ENCODE data around the gene ADAMTS17. TPM values are rescaled to one million over a fixed set of nuclear protein-coding genes. Genes with fewer than 3 reads are reported as not detected.
A peak's percentile ranks its signal among the peaks of the same experiment; 100 is the strongest.

ADAMTS17 gene
- total RNA-seq, 2 experiments from 2014 or later = 5.6 to 7.3 TPM

GRCh38 chr15:99976811-99977271 is 364.9 kb downstream of the ADAMTS17 start:
- Mint-ChIP-seq H3K4me3 (no peak overlapping the region), H3K4me1 (no peaks in the 10 kb centered on the region), H3K27ac (no peak overlapping the region), H3K36me3 (no peaks in the 10 kb centered on the region), H3K9me3 (no peaks in the 10 kb centered on the region), H3K27me3 (no peaks in the 10 kb centered on the region)
- POLR2A ChIA-PET = no interaction called here
- no peak for ATAC-seq (ENCODE audit: low read depth)
- DNase-seq = no peak

GRCh38 chr15:99976000-99976399 is 365.8 kb downstream of the ADAMTS17 start:
- Mint-ChIP-seq H3K9me3 (no peaks in the 10 kb centered on the region), H3K36me3 (no peaks in the 10 kb centered on the region), H3K4me3 (no peak overlapping the region), H3K4me1 (no peaks in the 10 kb centered on the region), H3K27ac (no peak overlapping the region), H3K27me3 (no peaks in the 10 kb centered on the region)
- DNase-seq (no peak), ATAC-seq (ENCODE audit: low read depth) (no peak)
- POLR2A ChIA-PET = no interaction called here

GRCh38 chr15:99974246-99974645 is 367.5 kb downstream of the ADAMTS17 start:
- ATAC-seq (ENCODE audit: low read depth) = no peak

GRCh38 chr15:99973351-99973750 is 368.4 kb downstream of the ADAMTS17 start:
- POLR2A ChIA-PET = no interaction called here
- ATAC-seq (ENCODE audit: low read depth) = no peak

More at GRCh38 chr15:99974246-99974645, 367.5 kb downstream of the ADAMTS17 start:
- Mint-ChIP-seq H3K27me3 (no peaks in the 10 kb centered on the region), H3K27ac (no peak overlapping the region), H3K36me3 (no peaks in the 10 kb centered on the region), H3K9me3 (no peaks in the 10 kb centered on the region), H3K4me1 (no peaks in the 10 kb centered on the region), H3K4me3 (no peak overlapping the region)
- no peak for DNase-seq
- POLR2A ChIA-PET = no interaction called here

GRCh38 chr15:99970891-99971430 is 370.8 kb downstream of the ADAMTS17 start:
- Mint-ChIP-seq H3K27me3 (no peaks in the 10 kb centered on the region), H3K9me3 (no peaks in the 10 kb centered on the region), H3K4me1 (no peaks in the 10 kb centered on the region), H3K36me3 (no peaks in the 10 kb centered on the region), H3K27ac (no peak overlapping the region), H3K4me3 (no peak overlapping the region)
- POLR2A ChIA-PET = no interaction called here
- DNase-seq (no peak), ATAC-seq (ENCODE audit: low read depth) (no peak)

More at GRCh38 chr15:99973351-99973750, 368.4 kb downstream of the ADAMTS17 start:
- H3K4me1 Mint-ChIP-seq = no peaks in the 10 kb centered on the region
- no peak for DNase-seq
- H3K27ac Mint-ChIP-seq = no peak overlapping the region
- H3K9me3 Mint-ChIP-seq = no peaks in the 10 kb centered on the region
- H3K36me3 Mint-ChIP-seq = no peaks in the 10 kb centered on the region
- no peak overlapping the region for H3K4me3 Mint-ChIP-seq
- H3K27me3 Mint-ChIP-seq = no peaks in the 10 kb centered on the region

- Mint-ChIP-seq H3K4me1 (no peaks in the 10 kb centered on the region), H3K36me3 (no peaks in the 10 kb centered on the region), H3K4me3 (no peak overlapping the region), H3K27me3 (no peaks in the 10 kb centered on the region), H3K27ac (no peak overlapping the region), H3K9me3 (no peaks in the 10 kb centered on the region)
- ATAC-seq (ENCODE audit: low read depth) = no peak
- DNase-seq = no peak
- POLR2A ChIA-PET = no interaction called here
Observed at GRCh38 chr15:99969261-99969920, 372.4 kb downstream of the ADAMTS17 start.

- POLR2A ChIA-PET = no interaction called here
- no peaks in the 10 kb centered on the region for H3K36me3 Mint-ChIP-seq
- no peak overlapping the region for H3K4me3 Mint-ChIP-seq
Observed at GRCh38 chr15:99967841-99968371, 373.9 kb downstream of the ADAMTS17 start.

GRCh38 chr15:99966815-99967214 is 375.0 kb downstream of the ADAMTS17 start:
- POLR2A ChIA-PET = no interaction called here
- ATAC-seq (ENCODE audit: low read depth) (no peak), DNase-seq (no peak)
- Mint-ChIP-seq H3K9me3 (no peaks in the 10 kb centered on the region), H3K27ac (no peak overlapping the region), H3K4me1 (no peaks in the 10 kb centered on the region), H3K4me3 (no peak overlapping the region), H3K36me3 (no peaks in the 10 kb centered on the region), H3K27me3 (no peaks in the 10 kb centered on the region)

More at GRCh38 chr15:99967841-99968371, 373.9 kb downstream of the ADAMTS17 start:
- H3K9me3 Mint-ChIP-seq = no peaks in the 10 kb centered on the region
- ATAC-seq (ENCODE audit: low read depth) (no peak), DNase-seq (no peak)
- no peaks in the 10 kb centered on the region for H3K4me1 Mint-ChIP-seq
- no peaks in the 10 kb centered on the region for H3K27me3 Mint-ChIP-seq
- no peak overlapping the region for H3K27ac Mint-ChIP-seq

- DNase-seq (no peak), ATAC-seq (ENCODE audit: low read depth) (no peak)
- H3K36me3 Mint-ChIP-seq = no peaks in the 10 kb centered on the region
- H3K4me1 Mint-ChIP-seq = no peaks in the 10 kb centered on the region
- H3K4me3 Mint-ChIP-seq = no peak overlapping the region
- no peaks in the 10 kb centered on the region for H3K9me3 Mint-ChIP-seq
- POLR2A ChIA-PET = no interaction called here
- no peaks in the 10 kb centered on the region for H3K27me3 Mint-ChIP-seq
- H3K27ac Mint-ChIP-seq = no peak overlapping the region
Observed at GRCh38 chr15:99965376-99965775, 376.4 kb downstream of the ADAMTS17 start.

GRCh38 chr15:99963976-99964375 is 377.8 kb downstream of the ADAMTS17 start:
- Mint-ChIP-seq H3K36me3 (no peaks in the 10 kb centered on the region), H3K4me1 (no peaks in the 10 kb centered on the region), H3K4me3 (no peak overlapping the region), H3K27ac (no peak overlapping the region), H3K27me3 (peaks cover 3% of the 10 kb centered on the region), H3K9me3 (no peaks in the 10 kb centered on the region)
- no peak for ATAC-seq (ENCODE audit: low read depth)
- POLR2A ChIA-PET = no interaction called here
- DNase-seq = no peak

- Mint-ChIP-seq H3K4me1 (no peaks in the 10 kb centered on the region), H3K27me3 (peaks cover 5% of the 10 kb centered on the region), H3K4me3 (no peak overlapping the region), H3K27ac (no peak overlapping the region), H3K9me3 (no peaks in the 10 kb centered on the region), H3K36me3 (no peaks in the 10 kb centered on the region)
- ATAC-seq (ENCODE audit: low read depth) = no peak
- POLR2A ChIA-PET = no interaction called here
- DNase-seq = peak; percentile 19
Observed at GRCh38 chr15:99963096-99963825, 378.5 kb downstream of the ADAMTS17 start.

GRCh38 chr15:99962006-99962561 is 379.7 kb downstream of the ADAMTS17 start:
- DNase-seq (peak; percentile 2), ATAC-seq (ENCODE audit: low read depth) (no peak)
- Mint-ChIP-seq H3K27me3 (peaks cover 7% of the 10 kb centered on the region), H3K36me3 (no peaks in the 10 kb centered on the region), H3K4me3 (no peak overlapping the region), H3K9me3 (no peaks in the 10 kb centered on the region), H3K27ac (no peak overlapping the region), H3K4me1 (no peaks in the 10 kb centered on the region)
- POLR2A ChIA-PET = no interaction called here

- no peaks in the 10 kb centered on the region for H3K36me3 Mint-ChIP-seq
- peak; percentile 29 for DNase-seq
- no peak overlapping the region for H3K27ac Mint-ChIP-seq
- H3K27me3 Mint-ChIP-seq = peaks cover 7% of the 10 kb centered on the region
- POLR2A ChIA-PET = no interaction called here
- H3K4me1 Mint-ChIP-seq = no peaks in the 10 kb centered on the region
- no peak for ATAC-seq (ENCODE audit: low read depth)
- no peak overlapping the region for H3K4me3 Mint-ChIP-seq
- H3K9me3 Mint-ChIP-seq = no peaks in the 10 kb centered on the region
Observed at GRCh38 chr15:99961011-99961441, 380.7 kb downstream of the ADAMTS17 start.
